Activated T-helper 2 cell treated with anti-CD3 and anti-CD28 coated beads, Interferon-gamma antibody, Interleukin-2, Interleukin-4, amounts not matched to agents 10 μg/mL and 5 μg/mL and 100 μg/mL, durations not matched to agents 14 hours and 24 hours and 36 hours (primary cell): ENCODE results near the gene TUBB2B. TPM values are rescaled to one million over a fixed set of nuclear protein-coding genes. Genes with fewer than 3 reads are reported as not detected.
A peak's percentile ranks its signal among the peaks of the same experiment; 100 is the strongest.
"Not testable (repeated sequence)": the region's sequence is repeated elsewhere in the genome, so short reads cannot be mapped to it uniquely, and the experiment has no call there.

Experiments used
- DNase-seq: peaks from one replicate; pipeline ENCODE4 v3.0.0; 2021; ENCODE audit warnings: low spot score
- H3K27ac Mint-ChIP-seq: one replicate; pipeline ENCODE4 v1.8.0; 2021; ENCODE audit warnings: mixed read lengths
- H3K27me3 Mint-ChIP-seq: one replicate; pipeline ENCODE4 v1.8.0; 2021; ENCODE audit warnings: low read depth, mixed read lengths
- H3K36me3 Mint-ChIP-seq: one replicate; pipeline ENCODE4 v1.8.0; 2021; ENCODE audit warnings: low read depth, mixed read lengths
- H3K4me1 Mint-ChIP-seq: one replicate; pipeline ENCODE4 v1.8.0; 2021; ENCODE audit warnings: low read depth, mixed read lengths
- H3K4me3 Mint-ChIP-seq: one replicate; pipeline ENCODE4 v1.8.0; 2021; ENCODE audit warnings: low read depth, mild to moderate bottlenecking, moderate library complexity, mixed read lengths
- H3K9me3 Mint-ChIP-seq: one replicate; pipeline ENCODE4 v1.8.0; 2021; ENCODE audit warnings: mixed read lengths
- intact Hi-C: fragments of 100-400 bp; cut with micrococcal nuclease; formaldehyde crosslinking; loops from one replicate; pipeline ENCODE4 v1.15.1; 2023
- total RNA-seq: library from RNA; stranded (reverse); gene quantifications from 2 replicates; pipeline ENCODE4 v1.2.3, GENCODE V29; 2022

The TUBB2B gene
- total RNA-seq, 1 donor from 2014 or later = 0.41 TPM

GRCh38 chr6:3252369-3252768 lies 24.9 kb upstream of the TUBB2B start:
- peaks cover 10% of the 10 kb centered on the region for H3K4me1 Mint-ChIP-seq
- no peak for DNase-seq
- no peak overlapping the region for H3K4me3 Mint-ChIP-seq
- H3K9me3 Mint-ChIP-seq = peaks cover 6% of the 10 kb centered on the region
- intact Hi-C loops = loop anchor here (5.0 to 10.0 kb wide), 2 partner anchors 45 to 488 kb away; partner anchors contain the start of gene WRNIP1
- no peaks in the 10 kb centered on the region for H3K36me3 Mint-ChIP-seq
- peaks cover 50% of the 10 kb centered on the region for H3K27me3 Mint-ChIP-seq
- H3K27ac Mint-ChIP-seq = no peak overlapping the region

- Mint-ChIP-seq H3K9me3 (peaks cover 6% of the 10 kb centered on the region), H3K36me3 (no peaks in the 10 kb centered on the region), H3K4me3 (no peak overlapping the region), H3K27ac (no peak overlapping the region), H3K4me1 (peaks cover 10% of the 10 kb centered on the region), H3K27me3 (peaks cover 49% of the 10 kb centered on the region)
- intact Hi-C loops = loop anchor here (1.0 to 10.0 kb wide), 3 partner anchors 44 to 487 kb away; partner anchors contain the start of gene WRNIP1
- DNase-seq = peak; percentile 76
These were observed 24.2 kb upstream of the TUBB2B start for GRCh38 chr6:3251462-3252314.

GRCh38 chr6:3250231-3250675 lies 22.8 kb upstream of the TUBB2B start:
- no peak for DNase-seq
- peaks cover 10% of the 10 kb centered on the region for H3K4me1 Mint-ChIP-seq
- no peak overlapping the region for H3K4me3 Mint-ChIP-seq
- intact Hi-C loops = loop anchor here (5.0 to 10.0 kb wide), 2 partner anchors 43 to 485 kb away; partner anchors contain the start of gene WRNIP1
- H3K27me3 Mint-ChIP-seq = peaks cover 47% of the 10 kb centered on the region
- no peak overlapping the region for H3K27ac Mint-ChIP-seq
- H3K9me3 Mint-ChIP-seq = peaks cover 6% of the 10 kb centered on the region
- H3K36me3 Mint-ChIP-seq = no peaks in the 10 kb centered on the region

- Mint-ChIP-seq H3K27me3 (peaks cover 49% of the 10 kb centered on the region), H3K4me1 (peaks cover 10% of the 10 kb centered on the region), H3K27ac (no peak overlapping the region), H3K9me3 (peaks cover 6% of the 10 kb centered on the region), H3K36me3 (no peaks in the 10 kb centered on the region), H3K4me3 (no peak overlapping the region)
- intact Hi-C loops = loop anchor here (5.0 to 10.0 kb wide), 2 partner anchors 43 to 485 kb away; partner anchors contain the start of gene WRNIP1
- no peak for DNase-seq
These were observed 22.4 kb upstream of the TUBB2B start for GRCh38 chr6:3249821-3250220.

- H3K36me3 Mint-ChIP-seq = no peaks in the 10 kb centered on the region
- no peak overlapping the region for H3K27ac Mint-ChIP-seq
- peaks cover 57% of the 10 kb centered on the region for H3K27me3 Mint-ChIP-seq
These were observed 20.0 kb upstream of the TUBB2B start for GRCh38 chr6:3247255-3248146.

GRCh38 chr6:3245216-3245615 lies 17.8 kb upstream of the TUBB2B start:
- Mint-ChIP-seq H3K4me3 (no peak overlapping the region), H3K4me1 (no peaks in the 10 kb centered on the region), H3K36me3 (no peaks in the 10 kb centered on the region), H3K9me3 (no peaks in the 10 kb centered on the region), H3K27me3 (peaks cover 47% of the 10 kb centered on the region), H3K27ac (no peak overlapping the region)
- no peak for DNase-seq
- intact Hi-C loops = no loop called here

More at GRCh38 chr6:3247255-3248146, 20.0 kb upstream of the TUBB2B start:
- DNase-seq = no peak
- Mint-ChIP-seq H3K9me3 (no peaks in the 10 kb centered on the region), H3K4me1 (peaks cover 6% of the 10 kb centered on the region), H3K4me3 (no peak overlapping the region)
- intact Hi-C loops = no loop called here

- H3K4me1 Mint-ChIP-seq, H3K4me3 Mint-ChIP-seq, H3K9me3 Mint-ChIP-seq, DNase-seq, H3K36me3 Mint-ChIP-seq, intact Hi-C loops, H3K27ac Mint-ChIP-seq: not testable (repeated sequence)
- peaks cover 47% of the 10 kb centered on the region for H3K27me3 Mint-ChIP-seq
These were observed 17.3 kb upstream of the TUBB2B start for GRCh38 chr6:3244832-3245161.

DNA sequence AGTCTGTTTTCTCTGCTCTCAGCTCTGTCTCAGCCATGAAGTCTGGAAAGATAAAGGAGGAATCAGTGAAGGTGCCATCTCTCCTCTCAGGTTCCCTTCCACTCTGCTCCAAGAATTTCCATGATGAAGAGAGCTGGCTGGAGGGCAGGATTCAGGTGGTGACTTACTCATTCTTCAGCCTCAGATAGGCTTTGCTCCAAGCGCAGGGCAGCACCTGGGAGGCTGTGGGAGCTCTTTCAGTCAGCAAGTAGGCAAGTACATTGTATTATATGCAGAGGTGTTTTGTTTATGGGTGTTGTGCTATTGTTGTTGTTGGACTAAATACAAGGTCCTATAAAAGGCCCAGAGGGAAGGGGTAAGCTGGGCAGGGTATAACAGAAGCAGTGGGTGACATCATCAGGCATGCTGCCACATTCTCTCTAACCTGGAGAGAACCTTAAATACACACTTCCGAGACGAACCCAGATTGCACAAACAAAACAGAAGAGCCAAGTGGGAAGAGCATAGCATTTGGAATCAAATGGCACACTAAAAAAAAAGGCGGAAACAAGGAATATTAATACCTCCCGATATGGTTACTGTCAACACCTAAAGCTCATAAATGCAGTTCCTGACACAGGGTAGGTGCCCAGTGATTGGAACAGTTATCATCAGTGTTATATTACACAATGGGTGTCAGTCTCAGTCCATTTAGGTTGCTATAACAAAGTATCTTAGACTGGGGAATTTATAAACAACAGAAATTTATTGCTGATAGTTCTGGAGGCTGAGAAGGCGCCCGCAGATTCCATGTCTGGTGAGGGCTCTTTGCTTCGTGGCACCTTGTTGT lies 16.8 kb upstream of the TUBB2B start:
- Mint-ChIP-seq H3K36me3 (no peaks in the 10 kb centered on the region), H3K27ac (no peak overlapping the region), H3K4me3 (no peak overlapping the region), H3K27me3 (peaks cover 41% of the 10 kb centered on the region), H3K4me1 (no peaks in the 10 kb centered on the region), H3K9me3 (no peaks in the 10 kb centered on the region)
- DNase-seq = no peak
- intact Hi-C loops = no loop called here

DNA sequence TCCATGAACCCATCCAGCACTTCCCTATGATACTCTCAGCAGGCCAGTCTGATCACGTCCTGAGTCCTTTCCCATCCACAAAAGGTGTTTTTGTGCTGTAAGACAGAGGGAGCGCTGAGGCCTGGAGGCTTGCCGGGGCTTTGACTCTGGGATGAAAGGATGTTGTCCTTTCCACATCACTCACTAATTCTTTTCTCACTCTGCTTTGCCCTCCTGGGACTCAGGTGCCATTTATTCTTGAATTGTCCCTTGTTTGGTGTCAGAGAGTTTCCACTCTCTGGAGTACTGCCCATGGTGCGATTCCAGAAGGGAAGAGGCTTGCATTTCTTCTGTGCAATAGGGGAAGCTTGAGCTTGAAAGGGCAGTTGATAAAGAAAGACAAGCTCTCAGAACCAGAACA lies 15.3 kb upstream of the TUBB2B start:
- intact Hi-C loops = no loop called here
- Mint-ChIP-seq H3K27me3 (peaks cover 37% of the 10 kb centered on the region), H3K4me3 (no peak overlapping the region), H3K36me3 (no peaks in the 10 kb centered on the region), H3K9me3 (no peaks in the 10 kb centered on the region), H3K4me1 (no peaks in the 10 kb centered on the region), H3K27ac (no peak overlapping the region)
- no peak for DNase-seq

- H3K4me1 Mint-ChIP-seq, intact Hi-C loops, H3K4me3 Mint-ChIP-seq, DNase-seq, H3K27ac Mint-ChIP-seq, H3K9me3 Mint-ChIP-seq, H3K36me3 Mint-ChIP-seq: not testable (repeated sequence)
- peaks cover 40% of the 10 kb centered on the region for H3K27me3 Mint-ChIP-seq
These were observed 14.3 kb upstream of the TUBB2B start for GRCh38 chr6:3241745-3242144.

DNA sequence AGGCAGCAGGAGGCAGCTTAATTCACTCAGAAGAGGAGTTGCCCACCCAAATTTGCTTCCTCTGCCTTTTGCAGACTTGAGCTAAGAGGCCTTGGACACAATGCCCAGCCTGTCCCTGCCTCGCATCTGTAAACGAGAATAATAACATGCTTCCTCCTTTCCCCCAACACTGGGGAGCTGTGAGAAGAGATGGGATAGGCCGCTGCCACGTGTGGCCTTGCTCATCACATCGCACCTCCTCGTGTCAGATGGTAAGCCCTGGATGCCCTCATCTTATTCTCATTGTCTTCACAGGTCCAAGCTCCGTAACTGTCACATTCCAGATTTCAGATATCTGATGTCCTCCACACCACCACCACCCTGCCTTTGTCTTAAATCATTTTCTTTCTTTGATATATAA lies 13.1 kb upstream of the TUBB2B start:
- Mint-ChIP-seq H3K4me1 (no peaks in the 10 kb centered on the region), H3K9me3 (no peaks in the 10 kb centered on the region), H3K27me3 (peaks cover 43% of the 10 kb centered on the region), H3K27ac (no peak overlapping the region), H3K36me3 (no peaks in the 10 kb centered on the region), H3K4me3 (no peak overlapping the region)
- no peak for DNase-seq
- intact Hi-C loops = no loop called here
